ENCODE measurements around the gene SECISBP2L. TPM values are rescaled to one million over a fixed set of nuclear protein-coding genes. Genes with fewer than 3 reads are reported as not detected.
A peak's percentile ranks its signal among the peaks of the same experiment; 100 is the strongest.

Gene SECISBP2L
- total and polyA plus RNA-seq, 9 of the 15 experiments (the other 6 are each of a cell fraction or from before 2014, with no cell fraction given) = 0.55 to 14.1 (median 10.4) TPM

DNA sequence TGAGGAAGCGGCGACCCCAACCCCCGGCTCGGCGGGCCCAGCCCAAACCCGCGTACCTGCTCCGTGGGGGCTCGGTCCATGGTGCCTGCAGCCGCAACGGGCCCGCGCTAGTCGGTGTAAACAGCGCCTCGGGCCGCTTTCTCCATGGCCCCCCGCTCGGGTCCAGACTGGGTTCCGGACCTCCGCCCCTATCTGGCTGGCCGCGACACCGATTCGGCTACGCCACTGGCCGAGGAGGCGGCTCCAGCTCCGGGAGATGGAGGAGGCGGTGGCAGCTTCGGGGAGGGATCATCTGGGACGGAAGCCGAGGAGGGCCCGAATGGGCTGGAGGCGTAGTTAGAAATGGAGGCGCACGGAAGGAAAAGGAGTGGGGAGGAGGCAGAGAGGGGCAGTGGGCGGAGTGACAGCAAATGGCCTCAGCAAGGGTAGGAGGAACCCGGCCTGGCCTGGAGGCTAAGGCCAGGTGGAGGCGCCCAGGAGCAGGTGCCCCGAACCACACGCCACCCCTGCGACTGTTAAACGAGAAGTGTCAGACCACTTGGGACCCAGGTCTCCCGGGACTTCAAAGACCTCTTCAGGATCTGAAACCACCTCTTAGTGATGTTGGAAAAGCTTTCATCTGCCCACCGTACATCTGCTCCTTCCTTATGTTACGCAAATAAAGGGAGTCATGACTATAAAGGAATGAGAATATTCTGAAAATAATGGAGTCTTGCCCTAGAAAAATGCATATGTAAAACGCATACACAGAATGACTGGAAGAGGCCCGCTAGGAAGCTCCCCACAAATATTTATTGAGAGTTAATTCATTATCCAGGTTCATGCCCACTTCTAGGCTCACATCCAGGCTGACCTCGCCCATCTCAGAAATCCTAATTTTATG lies at the start of gene SECISBP2L (continued):
- TF ChIP-seq, protein P1, sequence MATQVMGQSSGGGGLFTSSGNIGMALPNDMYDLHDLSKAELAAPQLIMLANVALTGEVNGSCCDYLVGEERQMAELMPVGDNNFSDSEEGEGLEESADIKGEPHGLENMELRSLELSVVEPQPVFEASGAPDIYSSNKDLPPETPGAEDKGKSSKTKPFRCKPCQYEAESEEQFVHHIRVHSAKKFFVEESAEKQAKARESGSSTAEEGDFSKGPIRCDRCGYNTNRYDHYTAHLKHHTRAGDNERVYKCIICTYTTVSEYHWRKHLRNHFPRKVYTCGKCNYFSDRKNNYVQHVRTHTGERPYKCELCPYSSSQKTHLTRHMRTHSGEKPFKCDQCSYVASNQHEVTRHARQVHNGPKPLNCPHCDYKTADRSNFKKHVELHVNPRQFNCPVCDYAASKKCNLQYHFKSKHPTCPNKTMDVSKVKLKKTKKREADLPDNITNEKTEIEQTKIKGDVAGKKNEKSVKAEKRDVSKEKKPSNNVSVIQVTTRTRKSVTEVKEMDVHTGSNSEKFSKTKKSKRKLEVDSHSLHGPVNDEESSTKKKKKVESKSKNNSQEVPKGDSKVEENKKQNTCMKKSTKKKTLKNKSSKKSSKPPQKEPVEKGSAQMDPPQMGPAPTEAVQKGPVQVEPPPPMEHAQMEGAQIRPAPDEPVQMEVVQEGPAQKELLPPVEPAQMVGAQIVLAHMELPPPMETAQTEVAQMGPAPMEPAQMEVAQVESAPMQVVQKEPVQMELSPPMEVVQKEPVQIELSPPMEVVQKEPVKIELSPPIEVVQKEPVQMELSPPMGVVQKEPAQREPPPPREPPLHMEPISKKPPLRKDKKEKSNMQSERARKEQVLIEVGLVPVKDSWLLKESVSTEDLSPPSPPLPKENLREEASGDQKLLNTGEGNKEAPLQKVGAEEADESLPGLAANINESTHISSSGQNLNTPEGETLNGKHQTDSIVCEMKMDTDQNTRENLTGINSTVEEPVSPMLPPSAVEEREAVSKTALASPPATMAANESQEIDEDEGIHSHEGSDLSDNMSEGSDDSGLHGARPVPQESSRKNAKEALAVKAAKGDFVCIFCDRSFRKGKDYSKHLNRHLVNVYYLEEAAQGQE (IDR thresholded peaks at IDR 0.05; ENCODE audit: borderline replicate concordance) = 0 out of 2 replicates have a peak, but pooled peaks have one; percentile 20
- TF ChIP-seq, protein P1 (CRISPR knock-in tag; IDR thresholded peaks at IDR 0.05; ENCODE audit: low read depth) = no peak
- TF ChIP-seq RCOR1 (IDR thresholded peaks at IDR 0.05; ENCODE audit: borderline replicate concordance in 1 of 2, low read depth in 2 of 2, low read length in 2 of 2) (peak in 1 of 2 experiments; percentile 90; a peak in 2 of 4 replicates), PHF21A (IDR thresholded peaks at IDR 0.05; ENCODE audit: borderline replicate concordance, low read depth) (no peak), CREBBP (IDR thresholded peaks at IDR 0.05; ENCODE audit: low read depth, low read length) (no peak), ZNF124 (CRISPR knock-in tag; IDR thresholded peaks at IDR 0.05) (no peak), FOXA3 (CRISPR knock-in tag; conservative IDR thresholded peaks at IDR 0.05 in 1 of 2, IDR thresholded peaks at IDR 0.05 in 1 of 2) (no peak), ILF3 (IDR thresholded peaks at IDR 0.05; ENCODE audit: borderline replicate concordance) (no peak), PHB2 (IDR thresholded peaks at IDR 0.05; ENCODE audit: low read depth) (no peak), SPI1 (IDR thresholded peaks at IDR 0.05; ENCODE audit: borderline replicate concordance, low read depth, low read length) (peak; percentile 45; the same call in 1 of the 2 replicates), CCNT2 (IDR thresholded peaks at IDR 0.05; ENCODE audit: borderline replicate concordance, extremely low read depth, insufficient read length, low read depth, low read length) (peak; percentile 60), SNIP1 (IDR thresholded peaks at IDR 0.05; ENCODE audit: low read depth) (no peak), RBM25 (IDR thresholded peaks at IDR 0.05; ENCODE audit: low read depth, low read length, severe bottlenecking) (no peak), ZNF12 (CRISPR knock-in tag; IDR thresholded peaks at IDR 0.05) (no peak), NCOA1 (IDR thresholded peaks at IDR 0.05; ENCODE audit: low read depth) (0 out of 2 replicates have a peak, but pooled peaks have one; percentile 44), KDM4B (IDR thresholded peaks at IDR 0.05; ENCODE audit: borderline replicate concordance in 2 of 2, low read depth in 1 of 2) (no peak), POLR2AphosphoS5 (IDR thresholded peaks at IDR 0.05; ENCODE audit: control insufficient read depth, insufficient read depth, low read depth, low read length) (peak; percentile 50; the same call in 1 of the 2 replicates), NFIC (IDR thresholded peaks at IDR 0.05) (peak; percentile 46; the same call in 1 of the 2 replicates)
- TF ChIP-seq, protein P2, sequence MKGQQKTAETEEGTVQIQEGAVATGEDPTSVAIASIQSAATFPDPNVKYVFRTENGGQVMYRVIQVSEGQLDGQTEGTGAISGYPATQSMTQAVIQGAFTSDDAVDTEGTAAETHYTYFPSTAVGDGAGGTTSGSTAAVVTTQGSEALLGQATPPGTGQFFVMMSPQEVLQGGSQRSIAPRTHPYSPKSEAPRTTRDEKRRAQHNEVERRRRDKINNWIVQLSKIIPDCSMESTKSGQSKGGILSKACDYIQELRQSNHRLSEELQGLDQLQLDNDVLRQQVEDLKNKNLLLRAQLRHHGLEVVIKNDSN (CRISPR knock-in tag; IDR thresholded peaks at IDR 0.05) = no peak
